ENCODE measurements around the gene STXBP3.

- TF ChIP-seq CTCF (IDR thresholded peaks at IDR 0.05 in 4 of 5, conservative IDR thresholded peaks at IDR 0.05 in 1 of 5) (no peak), POLR2A (IDR thresholded peaks at IDR 0.05) (no peak)
Observed at GRCh38 chr1:108747898-108748297, 1.4 kb downstream of the STXBP3 start.
